AG04450 (cell line): ENCODE measurements around the gene SLC16A14. TPM values are rescaled to one million over a fixed set of nuclear protein-coding genes. Genes with fewer than 3 reads are reported as not detected.

Source experiments
- CTCF ChIA-PET: fragments of 300-600, 350-600 bp; formaldehyde crosslinking; extraction: SDS; loops from one replicate; lab custom pipeline; 2022; ENCODE audit warnings: antibody characterized with exemption, inconsistent platforms; lab: Charles Lee
- POLR2A ChIA-PET: fragments of 350-600 bp; formaldehyde crosslinking; extraction: SDS; loops from one replicate; lab custom pipeline; 2021; ENCODE audit warnings: antibody characterized with exemption, inconsistent platforms; lab: Yijun Ruan, JAX
- DNase-seq: peaks from one replicate; pipeline ENCODE4 v3.0.0-alpha.2; 2011; ENCODE audit warnings: low read depth, low spot score
- H3K27ac ChIP-seq: one replicate; pipeline ENCODE4 v1.5.1; 2012; ENCODE audit warnings: low read depth, low read length, control low read depth
- H3K27me3 ChIP-seq: one replicate; pipeline ENCODE4 v1.6.0; 2012; ENCODE audit warnings: low read length; ENCODE audit not compliant: control insufficient read depth, insufficient read depth
- H3K4me3 ChIP-seq: 2 replicates; pipeline ENCODE4 v1.5.1; 2011; ENCODE audit warnings: mild to moderate bottlenecking, low read depth, low read length, control low read depth
- H3K9me3 ChIP-seq: 2 replicates; pipeline ENCODE4 v1.5.1; 2012; ENCODE audit warnings: low read length; ENCODE audit not compliant: control insufficient read depth, insufficient read depth
- CTCF ChIP-seq: IDR thresholded peaks from 2 replicates; pipeline ENCODE4 v1.5.1; 2011; ENCODE audit warnings: low read depth, low read length, control low read depth, inconsistent platforms
- polyA plus RNA-seq: library from polyadenylated mRNA; depleted of rRNA; stranded (reverse); fragments of >200 nt; gene quantifications from 2 replicates; pipeline ENCODE4 v1.2.3, GENCODE V29; 2011

The SLC16A14 gene
- polyA plus RNA-seq, 1 experiment, result 2.7 TPM

- DNase-seq, result no peak
- no peak overlapping the region for H3K4me3 ChIP-seq
- CTCF ChIA-PET, result interaction anchor here (2.1 kb wide), 1 partner anchor 24 kb away, joined by 6 read pairs; no protein-coding TSS in a partner anchor
- no peaks in the 10 kb centered on the region for H3K9me3 ChIP-seq
- no peak overlapping the region for H3K27ac ChIP-seq
- no peaks in the 10 kb centered on the region for H3K27me3 ChIP-seq
- TF ChIP-seq CTCF, result no peak
- POLR2A ChIA-PET, result no interaction called here
These were observed 22.2 kb upstream of the SLC16A14 start for GRCh38 chr2:230090967-230091366.

- H3K4me3 ChIP-seq, result no peak overlapping the region
- H3K9me3 ChIP-seq, result no peaks in the 10 kb centered on the region
- H3K27me3 ChIP-seq, result no peaks in the 10 kb centered on the region
- ChIA-PET POLR2A (no interaction called here), CTCF (interaction anchor here (1.0 to 3.1 kb wide), 4 partner anchors 9 to 76 kb away, joined by 3 to 17 read pairs (median 4); no protein-coding TSS in a partner anchor)
- no peak for TF ChIP-seq CTCF
- no peak for DNase-seq
- no peak overlapping the region for H3K27ac ChIP-seq
These were observed 16.5 kb upstream of the SLC16A14 start for GRCh38 chr2:230085201-230085600.

- no peak for DNase-seq
- no peak for TF ChIP-seq CTCF
- ChIA-PET CTCF (interaction anchor here (0.7 to 4.0 kb wide), 2 partner anchors 10 to 22 kb away, joined by 3 to 41 read pairs; partner anchors contain the start of gene SLC16A14), POLR2A (interaction anchor here (0.6 kb wide), 1 partner anchor 82 kb away, joined by 3 read pairs; no protein-coding TSS in a partner anchor)
- Histone ChIP-seq H3K27ac (no peak overlapping the region), H3K4me3 (no peak overlapping the region), H3K9me3 (no peaks in the 10 kb centered on the region), H3K27me3 (peaks cover 4% of the 10 kb centered on the region)
These were observed 9.3 kb upstream of the SLC16A14 start for GRCh38 chr2:230077851-230078547.

GRCh38 chr2:230076819-230077218 lies 8.1 kb upstream of the SLC16A14 start:
- no peak overlapping the region for H3K27ac ChIP-seq
- DNase-seq, result no peak
- POLR2A ChIA-PET, result no interaction called here
- peaks cover 4% of the 10 kb centered on the region for H3K27me3 ChIP-seq
- TF ChIP-seq CTCF, result no peak
- H3K9me3 ChIP-seq, result no peaks in the 10 kb centered on the region
- CTCF ChIA-PET, result interaction anchor here (4.0 kb wide), 1 partner anchor 9 kb away, joined by 41 read pairs; the partner anchor contains the start of gene SLC16A14
- H3K4me3 ChIP-seq, result no peak overlapping the region

GRCh38 chr2:230075988-230076631 lies 7.4 kb upstream of the SLC16A14 start:
- no peak overlapping the region for H3K27ac ChIP-seq
- no peak for DNase-seq
- H3K4me3 ChIP-seq, result no peak overlapping the region
- ChIA-PET POLR2A (no interaction called here), CTCF (interaction anchor here (0.8 to 4.0 kb wide), 3 partner anchors 9 to 24 kb away, joined by 3 to 41 read pairs (median 7); partner anchors contain the start of gene SLC16A14)
- H3K9me3 ChIP-seq, result no peaks in the 10 kb centered on the region
- no peak for TF ChIP-seq CTCF
- peaks cover 4% of the 10 kb centered on the region for H3K27me3 ChIP-seq
